SK-N-MC (cell line): ENCODE measurements around the gene NKIRAS2.

ENCODE experiments used
- EZH2 ChIP-seq: fragments of 200-600 bp; sonication (generic); IDR thresholded peaks from one replicate; pipeline ENCODE4 v1.6.1; 2017; ENCODE audit warnings: antibody characterized with exemption
- FOXP2 ChIP-seq: optimal IDR thresholded peaks from 2 replicates; pipeline ENCODE3; 2011; ENCODE audit warnings: mild to moderate bottlenecking, moderate library complexity; ENCODE audit not compliant: insufficient read depth; ENCODE audit errors: extremely low read length, control extremely low read depth
- POLR2AphosphoS5 ChIP-seq: IDR thresholded peaks from 2 replicates; pipeline ENCODE4 v1.6.1; 2012; ENCODE audit warnings: mild to moderate bottlenecking, low read depth, low read length, borderline replicate concordance

DNA sequence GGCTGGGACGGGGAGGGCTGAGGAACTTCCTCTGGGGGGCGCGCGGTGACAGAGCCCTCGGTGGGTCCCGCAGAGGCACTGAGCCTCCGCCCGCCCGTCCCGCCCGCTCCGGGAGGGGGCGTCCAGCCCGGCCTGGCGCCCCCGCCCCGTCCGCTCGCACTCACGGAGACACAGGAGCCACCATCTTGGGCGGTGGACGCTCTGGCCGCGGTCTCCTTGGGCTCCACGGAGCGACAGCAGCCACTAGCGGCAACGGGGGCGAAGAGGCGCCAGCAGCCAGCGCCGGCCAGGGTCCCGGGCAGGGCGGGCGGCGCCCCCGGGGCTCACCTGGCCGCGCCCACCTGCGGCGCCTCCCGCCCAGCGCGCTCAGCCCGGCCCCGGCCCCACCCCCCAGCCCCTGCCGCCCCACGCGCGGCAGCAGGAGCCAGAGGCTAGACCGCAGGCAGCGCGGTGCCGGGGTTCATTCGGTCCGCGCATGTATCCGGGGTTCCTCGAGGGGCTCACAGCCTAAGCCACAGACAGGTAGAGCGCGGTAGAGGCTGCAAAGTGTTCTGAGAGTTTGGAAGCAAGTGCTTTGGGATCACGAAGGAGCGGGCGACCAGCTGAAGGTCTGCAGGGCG lies 30.6 kb downstream of the NKIRAS2 start, which contains the start of gene C17orf113:
- TF ChIP-seq EZH2 (no peak), FOXP2 (no peak), POLR2AphosphoS5 (no peak)
